SH-SY5Y (cell line): Measurements from ENCODE around the gene AP2B1.

Experiments used
- GATA2 ChIP-seq: IDR thresholded peaks from 2 replicates; pipeline ENCODE4 v1.6.1; 2011; ENCODE audit warnings: mild to moderate bottlenecking, low read depth, low read length
- GATA3 ChIP-seq: IDR thresholded peaks from 2 replicates; pipeline ENCODE4 v1.6.1; 2011; ENCODE audit warnings: low read depth, mild to moderate bottlenecking, low read length, moderate library complexity

- no peak for TF ChIP-seq GATA3
- no peak for TF ChIP-seq GATA2
These were observed 136.6 kb downstream of the AP2B1 start for GRCh38 chr17:35723735-35724134.
